ENCODE measurements around the gene OPN1SW. TPM values are rescaled to one million over a fixed set of nuclear protein-coding genes. Genes with fewer than 3 reads are reported as not detected.

OPN1SW gene
- total RNA-seq, 1 donor from 2014 or later, result not detected

DNA sequence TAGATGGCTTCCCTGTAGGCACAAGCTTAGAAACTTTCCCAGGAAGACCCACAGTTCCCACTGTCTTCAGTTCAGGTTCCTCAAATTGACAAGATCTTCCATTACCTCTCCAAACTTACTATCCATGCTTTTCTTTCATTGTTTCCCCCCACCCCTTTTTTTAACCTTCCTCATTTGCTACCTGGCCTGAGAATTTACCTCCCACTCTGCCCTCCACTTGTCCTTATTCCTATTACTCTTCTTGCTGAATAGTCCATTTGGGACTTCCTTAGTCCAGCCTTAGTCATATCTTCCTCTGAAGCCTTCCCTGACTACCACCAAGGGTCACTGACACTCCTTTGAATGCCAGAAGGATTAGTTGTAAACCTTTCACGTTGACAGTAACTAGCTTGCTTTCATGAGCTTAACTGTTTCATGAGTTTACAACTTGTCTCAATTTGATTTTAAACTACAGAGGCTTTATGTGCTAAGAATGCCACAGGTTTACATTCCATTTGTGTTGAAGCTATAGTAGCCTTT is 37.7 kb downstream of the OPN1SW start:
- intact Hi-C loops (cut with micrococcal nuclease), result loop anchor here (5.0 kb wide), 1 partner anchor 41 kb away; no protein-coding TSS in a partner anchor

DNA sequence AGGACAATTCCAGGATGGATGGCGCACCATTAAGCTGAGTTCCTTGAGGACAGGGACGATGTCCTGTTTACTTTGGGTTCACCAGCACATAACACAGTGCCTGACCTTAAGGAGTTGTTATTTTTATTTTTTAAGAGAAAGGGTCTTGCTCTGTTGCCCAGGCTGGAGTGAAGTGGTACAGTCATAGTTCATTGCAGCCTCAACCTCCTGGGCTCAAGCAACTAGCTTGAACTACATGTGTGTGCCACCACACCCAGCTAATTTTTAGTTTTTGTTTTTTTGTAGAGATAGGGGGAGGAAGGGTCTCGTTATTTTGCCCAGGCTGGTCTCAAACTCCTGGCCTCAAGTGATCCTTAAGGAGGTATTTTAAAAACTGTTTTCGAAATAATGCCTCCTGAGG is 38.2 kb downstream of the OPN1SW start:
- intact Hi-C loops (cut with micrococcal nuclease), result loop anchor here (5.0 kb wide), 1 partner anchor 40 kb away; no protein-coding TSS in a partner anchor

DNA sequence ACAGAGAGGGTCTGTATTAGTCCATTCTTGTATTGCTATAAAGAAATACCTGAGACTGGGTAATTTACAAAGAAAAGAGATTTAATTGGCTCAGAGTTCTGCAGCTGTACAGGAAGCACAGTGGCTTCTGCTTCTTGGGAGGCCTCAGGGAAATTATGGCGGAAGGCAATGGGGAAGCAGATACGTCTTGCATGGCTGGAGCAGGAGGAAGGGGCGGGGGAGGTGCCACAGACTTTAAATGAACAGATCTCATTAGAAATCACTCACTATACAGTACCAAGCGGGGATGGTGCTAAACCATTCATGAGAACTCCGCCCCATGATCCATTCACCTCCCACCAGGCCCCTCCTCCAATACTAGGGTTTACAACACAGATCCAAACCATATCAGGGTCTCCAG is 40.2 kb downstream of the OPN1SW start:
- intact Hi-C loops (cut with micrococcal nuclease), result loop anchor here (5.0 kb wide), 1 partner anchor 38 kb away; no protein-coding TSS in a partner anchor

DNA sequence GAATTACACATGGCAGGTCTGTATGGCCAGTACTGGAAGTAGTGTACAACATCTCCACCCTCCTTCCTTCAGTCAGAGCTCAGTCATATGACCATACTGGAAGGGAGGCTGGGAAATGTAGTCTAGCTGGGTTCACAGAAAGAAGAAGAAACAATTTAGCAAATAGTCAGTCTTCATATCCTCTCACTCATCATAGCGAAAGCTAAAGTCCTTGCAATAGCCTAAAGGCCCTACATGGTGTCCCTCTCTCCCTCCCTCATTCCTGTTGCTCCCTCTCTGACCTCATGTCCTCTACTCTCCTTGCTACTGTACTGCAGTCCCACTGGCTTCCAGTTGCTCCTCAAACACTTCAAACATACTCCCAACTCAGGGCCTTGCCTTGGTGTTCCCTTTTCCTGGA is 40.7 kb downstream of the OPN1SW start:
- intact Hi-C loops (cut with micrococcal nuclease), result loop anchor here (5.0 kb wide), 1 partner anchor 38 kb away; no protein-coding TSS in a partner anchor

DNA sequence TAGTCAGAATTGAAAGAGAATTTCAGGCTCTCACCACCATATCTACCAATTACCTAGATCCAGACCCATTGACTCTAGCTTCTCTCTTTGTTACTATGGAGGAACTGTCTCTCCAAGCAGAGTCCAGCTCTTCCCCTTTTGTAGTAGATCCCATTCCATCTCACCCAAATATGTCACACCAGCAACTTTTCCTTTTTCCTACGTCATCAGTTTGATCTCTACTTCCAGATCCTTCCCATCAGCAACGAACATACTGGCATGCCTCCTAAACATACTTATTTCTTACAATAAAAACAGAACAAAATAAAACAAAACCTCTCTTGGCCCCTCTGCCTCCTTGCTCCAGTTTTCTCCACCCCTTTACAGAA is 42.3 kb downstream of the OPN1SW start:
- intact Hi-C loops (cut with micrococcal nuclease), result no loop called here

DNA sequence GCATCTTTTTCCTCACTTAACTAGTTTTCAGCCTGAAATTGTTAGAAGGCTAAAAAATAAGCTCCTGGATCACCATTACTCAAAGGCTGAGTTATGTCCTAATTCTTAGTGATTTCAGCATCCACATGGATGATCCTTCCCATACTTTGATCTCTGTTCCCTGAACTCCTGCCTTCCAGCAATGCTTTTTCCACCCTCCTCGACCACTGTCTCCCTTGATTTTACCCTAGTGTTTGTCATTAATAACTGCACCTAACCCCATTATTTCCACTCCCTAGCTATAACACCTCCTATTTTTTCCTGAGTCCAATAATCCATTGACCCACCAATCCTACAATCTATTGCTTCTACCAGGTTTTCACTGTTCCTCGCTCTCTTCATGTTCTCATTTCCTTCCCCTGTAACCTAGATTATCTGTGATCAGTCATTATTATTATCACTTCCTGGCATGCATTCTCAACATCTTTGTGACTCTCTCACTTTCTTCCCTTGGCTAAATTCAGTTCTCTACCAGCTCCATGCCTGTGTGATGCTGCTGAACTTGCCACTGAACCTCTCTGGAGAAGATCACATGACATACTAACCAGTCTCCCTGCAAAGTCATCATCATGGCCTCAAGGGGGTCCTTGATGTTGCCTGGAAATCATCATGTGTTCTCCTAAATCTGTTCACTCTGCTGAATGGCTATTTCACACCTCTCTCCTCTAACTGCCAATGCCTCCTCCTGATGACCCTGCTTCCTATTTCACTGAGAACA is 42.9 kb downstream of the OPN1SW start:
- intact Hi-C loops (cut with micrococcal nuclease), result no loop called here

DNA sequence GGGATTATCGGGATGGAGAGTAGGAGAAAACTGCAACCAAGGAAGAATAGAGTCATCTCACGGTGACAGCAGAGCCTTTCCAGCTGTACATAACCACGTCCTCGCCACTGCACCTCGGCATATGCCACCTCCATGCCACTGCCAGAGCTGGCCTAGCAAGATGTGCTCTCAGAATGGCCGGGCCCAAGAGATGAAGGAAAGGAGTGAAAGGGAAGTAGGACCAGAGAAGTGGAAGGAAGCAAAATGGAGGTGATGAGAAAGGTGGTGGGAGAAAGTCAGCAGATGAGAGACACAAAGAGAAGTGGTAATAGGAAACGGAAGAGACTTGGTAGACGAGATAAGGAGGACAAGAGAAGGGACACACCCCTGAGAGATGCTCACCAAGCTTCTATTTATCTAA is 44.4 kb downstream of the OPN1SW start:
- intact Hi-C loops (cut with micrococcal nuclease), result no loop called here

DNA sequence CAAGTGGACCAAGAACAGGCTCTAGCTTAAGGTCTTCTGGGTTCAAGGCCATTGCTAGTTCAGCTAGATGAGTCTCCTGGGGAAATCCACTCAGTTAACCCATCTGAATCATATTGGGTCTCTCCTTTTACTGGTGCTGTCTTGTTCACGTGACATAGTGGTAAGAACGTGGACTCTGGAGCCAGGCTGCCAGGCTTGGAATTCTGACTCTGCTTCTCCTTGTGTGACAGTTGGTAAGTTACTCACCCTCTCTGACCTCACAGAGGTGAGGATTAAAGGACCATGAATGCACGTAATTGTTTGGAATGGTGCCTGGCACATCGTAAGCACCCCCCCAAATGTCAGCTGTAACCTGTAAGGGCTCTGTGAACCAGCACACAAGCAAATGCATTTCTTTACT is 46.1 kb downstream of the OPN1SW start:
- intact Hi-C loops (cut with micrococcal nuclease), result no loop called here

DNA sequence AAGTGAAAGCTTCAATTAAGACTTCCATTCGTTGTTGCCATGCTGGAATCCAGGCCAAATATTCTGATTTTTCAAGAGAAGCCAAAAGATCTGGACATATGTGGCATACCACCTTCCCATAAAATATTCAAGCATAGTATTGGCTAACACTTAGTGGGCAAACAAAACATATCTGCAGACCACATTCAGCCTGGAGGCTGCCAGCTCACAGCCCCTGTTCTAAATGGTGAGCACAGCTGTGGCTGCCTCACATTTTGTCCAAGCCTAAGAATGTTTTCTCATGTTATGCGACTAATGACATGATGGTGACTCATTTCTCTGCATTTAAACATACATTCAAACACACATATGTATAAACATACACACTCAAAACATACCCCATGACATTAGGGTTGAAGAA is 47.0 kb downstream of the OPN1SW start:
- intact Hi-C loops (cut with micrococcal nuclease), result no loop called here

DNA sequence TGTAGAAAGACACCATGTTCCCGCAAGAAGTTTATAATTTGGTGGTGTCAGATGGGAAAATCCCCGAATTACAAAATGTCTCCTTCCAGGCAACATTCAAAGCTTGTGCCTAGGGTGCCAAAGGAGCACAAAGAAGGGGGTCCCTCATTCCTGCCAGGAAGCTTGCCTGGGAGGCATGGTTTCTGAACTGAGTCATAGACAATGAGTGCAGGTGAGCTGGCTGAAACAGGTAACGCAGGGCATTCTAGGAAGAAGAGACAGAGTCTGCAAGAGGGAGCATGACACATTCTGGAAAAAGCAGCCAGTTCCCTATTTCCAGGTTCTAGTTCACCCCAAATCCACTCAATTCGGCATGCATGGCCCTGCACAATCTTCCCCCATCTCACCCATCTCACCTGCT is 48.4 kb downstream of the OPN1SW start:
- intact Hi-C loops (cut with micrococcal nuclease), result no loop called here

DNA sequence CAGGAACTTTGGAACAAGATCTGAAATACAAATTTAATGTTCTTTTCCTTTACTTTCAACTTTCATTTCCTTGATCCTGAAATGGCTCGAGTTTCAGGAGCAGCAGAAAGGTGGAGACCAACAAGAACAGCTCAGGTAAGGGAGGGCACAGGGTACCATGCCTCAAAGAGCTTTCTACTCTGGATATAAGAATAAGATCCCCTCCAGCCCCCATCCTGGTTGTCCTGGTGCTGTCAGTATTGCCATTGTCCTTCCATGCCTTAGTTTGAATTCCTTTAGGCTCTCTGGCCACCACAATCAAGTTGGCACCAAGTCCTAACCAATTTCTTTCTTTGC is 48.9 kb downstream of the OPN1SW start:
- intact Hi-C loops (cut with micrococcal nuclease), result no loop called here

DNA sequence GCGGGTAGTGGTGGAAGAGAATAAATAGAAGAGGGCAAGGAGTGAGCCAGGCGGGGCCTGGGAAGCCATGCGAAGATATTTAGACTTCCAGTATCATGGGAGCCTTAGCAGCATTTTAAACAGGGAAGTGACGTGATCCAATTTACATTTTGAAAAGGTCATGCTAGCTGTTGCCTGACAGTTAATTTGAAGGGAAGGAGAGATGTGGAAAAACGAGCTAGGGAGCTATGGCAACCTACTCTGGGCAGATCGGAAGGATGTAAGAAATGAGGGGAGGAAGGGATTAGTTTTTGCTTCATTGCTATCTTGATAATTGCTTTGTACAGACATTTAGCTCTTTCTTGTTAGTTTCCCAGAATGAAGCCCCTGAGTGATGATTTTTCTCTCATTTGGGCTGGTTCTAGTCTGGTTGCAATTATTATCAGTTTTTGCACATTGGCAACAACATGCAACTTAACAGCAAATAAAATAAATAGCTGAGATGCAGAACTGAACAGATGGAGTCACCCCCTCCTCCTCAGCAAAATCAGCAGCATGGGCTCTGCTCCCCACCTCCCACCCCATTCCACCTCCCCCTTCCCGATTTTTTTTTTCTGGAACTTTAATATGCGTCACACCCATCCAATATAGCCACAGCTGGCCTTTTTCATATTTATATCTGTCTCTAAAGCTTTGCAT is 49.4 kb downstream of the OPN1SW start:
- intact Hi-C loops (cut with micrococcal nuclease), result no loop called here

DNA sequence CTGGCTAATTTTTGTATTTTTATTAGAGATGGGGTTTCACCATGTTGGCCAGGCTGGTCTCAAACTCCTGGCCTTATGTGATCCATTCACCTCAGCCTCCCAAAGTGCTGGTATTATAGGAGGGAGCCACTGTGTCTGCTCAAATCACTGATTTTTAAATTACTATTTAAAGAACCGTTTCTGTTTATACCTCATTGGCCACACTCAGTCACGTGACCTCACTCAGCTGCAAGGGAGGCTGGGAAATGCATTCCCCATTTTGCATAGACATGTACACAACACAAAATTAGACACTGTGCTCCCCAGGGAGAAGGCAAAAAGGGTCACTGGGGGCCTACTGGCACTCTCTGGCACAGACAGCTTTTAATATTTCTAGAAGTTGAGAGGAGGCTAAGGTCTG is 50.1 kb downstream of the OPN1SW start:
- intact Hi-C loops (cut with micrococcal nuclease), result no loop called here

DNA sequence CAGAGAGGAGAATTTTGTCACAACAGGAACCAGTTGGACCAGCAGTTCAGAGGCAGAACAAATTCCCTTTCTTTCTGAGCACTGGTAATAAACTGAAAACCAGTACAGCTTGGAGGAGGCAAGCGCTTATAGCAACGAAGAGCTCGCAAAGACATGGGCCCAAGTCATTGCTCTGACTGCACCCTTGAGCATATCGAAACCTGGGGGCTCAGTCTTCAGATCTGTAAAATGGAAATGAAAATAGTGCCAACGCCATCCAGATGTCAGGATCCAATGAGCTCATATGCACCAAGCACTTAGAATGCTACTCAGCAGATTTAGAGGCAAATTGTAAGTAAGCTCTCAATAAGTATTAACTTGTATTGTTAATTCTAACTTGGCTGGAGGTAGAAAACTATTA is 50.9 kb downstream of the OPN1SW start:
- intact Hi-C loops (cut with micrococcal nuclease), result no loop called here

Other genes with a start within 250 kb of the OPN1SW start
- 0.68 and 0.95 TPM in 2 replicates for gene GARIN1A, start 103.5 kb downstream of the OPN1SW start, total RNA-seq
- 43.9 and 44.2 TPM in 2 replicates for gene CALU, start 36.4 kb downstream of the OPN1SW start, total RNA-seq
- 11.3 and 13.5 TPM in 2 replicates for gene CCDC136, start 16.2 kb upstream of the OPN1SW start, total RNA-seq
- gene FLNC, start 54.6 kb upstream of the OPN1SW start, total RNA-seq, result not detected in 2 replicates
- gene ATP6V1F, start 87.1 kb upstream of the OPN1SW start, total RNA-seq, result 106 and 107 TPM in 2 replicates
- 0.09 TPM in 2 replicates for gene KCP, start 134.9 kb upstream of the OPN1SW start, total RNA-seq
- gene IRF5, start 162.1 kb upstream of the OPN1SW start, total RNA-seq, result 7.2 and 8.0 TPM in 2 replicates

All from T-helper 2 cell treated with Interferon-gamma antibody and Interleukin-4, amounts not matched to agents 100 ng/mL and 5 ng/mL, for 36 hours (primary cell).